Stomach (tissue), 9 donors: ENCODE measurements around the gene PRKCA. TPM values are rescaled to one million over a fixed set of nuclear protein-coding genes. Genes with fewer than 3 reads are reported as not detected.

Experiments used
- DNase-seq, 2 donors: peaks; one replicate each; pipeline versions ENCODE4 v3.0.0 to v3.0.0-alpha.2; 2013 to 2019
- H3K27ac ChIP-seq, 5 donors: fragments of 200-600 bp in 4 of 5; sonication (generic) in 4 of 5; one replicate each; pipeline ENCODE4 v1.5.1; 2013 to 2019; ENCODE audit warnings: mild to moderate bottlenecking in 1 of 5, moderate library complexity in 1 of 5
- H3K27me3 ChIP-seq, 3 donors: fragments of 200-600 bp; sonication (generic); one replicate each; pipeline ENCODE4 v1.5.1; 2017 to 2019; ENCODE audit warnings: mixed run types in 1 of 3
- H3K36me3 ChIP-seq, 4 donors: fragments of 200-600 bp; sonication (generic); 1 replicate in 3 of 4; 2 replicates in 1 of 4; pipeline ENCODE4 v1.5.1; 2016 to 2019
- H3K4me1 ChIP-seq, 4 donors: fragments of 200-600 bp; sonication (generic); one replicate each; pipeline ENCODE4 v1.5.1; 2016 to 2019
- H3K4me3 ChIP-seq, 4 donors: fragments of 200-600 bp; sonication (generic) in 3 of 4; one replicate each; pipeline ENCODE4 v1.5.1; 2016 to 2019; ENCODE audit warnings: mild to moderate bottlenecking in 1 of 4
- H3K9me3 ChIP-seq, 4 donors: fragments of 200-600 bp; sonication (generic); one replicate each; pipeline ENCODE4 v1.5.1; 2016 to 2019
- EP300 ChIP-seq: sonication (generic); formaldehyde crosslinking; IDR thresholded peaks from one replicate; pipeline ENCODE4 v1.6.1; 2017; ENCODE audit warnings: antibody characterized with exemption
- POLR2A ChIP-seq, 4 donors: fragments of 450-650 bp; IDR thresholded peaks; one replicate each; pipeline ENCODE4 v1.6.1; 2016; ENCODE audit warnings: antibody characterized with exemption in 4 of 4, control low read depth in 2 of 4, mild to moderate bottlenecking in 1 of 4, moderate library complexity in 1 of 4
- POLR2AphosphoS5 ChIP-seq, 3 donors: sonication (generic); formaldehyde crosslinking; IDR thresholded peaks; one replicate each; pipeline ENCODE4 v1.6.1; 2016; ENCODE audit warnings: antibody characterized with exemption in 3 of 3
- WGBS, 5 donors: extraction: QIAGEN DNeasy Blood & Tissue Kit in 3 of 5; methylation state at CpG; one replicate each; pipeline versions ENCODE4 v1.1.5 to v1.1.7; 2013 to 2018; 5-methylcytosine and 5-hydroxymethylcytosine counted together
- intact Hi-C: fragments of 100-400 bp; cut with DNase I; formaldehyde crosslinking; loops from one replicate; pipeline ENCODE4 v1.15.1; 2023; ENCODE audit warnings: low total_unique reads
- polyA plus RNA-seq, 3 donors: library from polyadenylated mRNA; stranded (reverse); fragments of 200-250 nt; gene quantifications; one replicate each; pipeline ENCODE4 v1.2.3, GENCODE V29; 2013
- total RNA-seq, 5 donors: library from RNA; depleted of rRNA; stranded (reverse); fragments of >200 nt; gene quantifications; one replicate each; pipeline versions ENCODE4 v1.1.0 to v1.2.3, GENCODE V29; 2014 to 2016
- TF ChIP-seq, protein P1 (sequence below), 7 experiments: fragments of 450-650 bp in 4 of 7; fragments of 200-600 bp in 3 of 7; sonication (generic) in 3 of 7; IDR thresholded peaks; one replicate each; pipeline ENCODE4 v1.5.1; 2016 to 2019; ENCODE audit warnings: antibody characterized with exemption in 7 of 7, control low read depth in 2 of 7, mild to moderate bottlenecking in 1 of 7
- donor health status: healthy with polysubstance abuse.
- donor health status: Bipolar disorder and iron deficiency.
- donor health status: healthy.

Gene PRKCA
- total and polyA plus RNA-seq, 8 donors = 2.1 to 41.1 (median 12.2) TPM

DNA sequence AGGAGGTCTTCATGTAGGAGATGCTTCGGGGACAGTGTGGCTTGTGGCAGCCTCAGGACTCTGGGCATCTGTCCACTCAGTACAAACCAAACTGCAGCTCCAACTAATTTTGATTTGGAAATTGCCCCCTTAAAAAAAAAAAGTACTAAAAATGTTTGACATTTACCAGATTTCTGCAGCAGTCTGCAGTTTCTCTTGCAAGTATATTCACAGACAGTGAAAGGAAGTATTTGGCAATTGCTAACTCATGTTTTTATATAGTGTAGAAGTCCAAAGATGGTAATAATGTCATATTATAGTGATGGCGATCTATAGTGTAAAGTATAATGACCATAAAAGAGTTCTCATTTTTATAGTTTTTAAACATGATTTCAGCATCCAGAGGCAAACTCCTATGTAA is 218.6 kb downstream of the PRKCA start:
- Histone ChIP-seq H3K36me3 (no peaks in the 10 kb centered on the region), H3K4me3 (no peak overlapping the region), H3K9me3 (no peaks in the 10 kb centered on the region), H3K27ac (peak overlapping the region in 2 of 5 donors; percentile 11 to 64), H3K27me3 (no peaks in the 10 kb centered on the region), H3K4me1 (peaks cover 0 to 68% (median 29%) of the 10 kb centered on the region in 4 donors)
- 49 to 79% (median 74%) methylated on average over 2 of the region's 2 CpGs for WGBS, 5 donors
- no peak for DNase-seq
- no peak for TF ChIP-seq POLR2AphosphoS5 (IDR thresholded peaks at IDR 0.05)
- TF ChIP-seq, protein P1, sequence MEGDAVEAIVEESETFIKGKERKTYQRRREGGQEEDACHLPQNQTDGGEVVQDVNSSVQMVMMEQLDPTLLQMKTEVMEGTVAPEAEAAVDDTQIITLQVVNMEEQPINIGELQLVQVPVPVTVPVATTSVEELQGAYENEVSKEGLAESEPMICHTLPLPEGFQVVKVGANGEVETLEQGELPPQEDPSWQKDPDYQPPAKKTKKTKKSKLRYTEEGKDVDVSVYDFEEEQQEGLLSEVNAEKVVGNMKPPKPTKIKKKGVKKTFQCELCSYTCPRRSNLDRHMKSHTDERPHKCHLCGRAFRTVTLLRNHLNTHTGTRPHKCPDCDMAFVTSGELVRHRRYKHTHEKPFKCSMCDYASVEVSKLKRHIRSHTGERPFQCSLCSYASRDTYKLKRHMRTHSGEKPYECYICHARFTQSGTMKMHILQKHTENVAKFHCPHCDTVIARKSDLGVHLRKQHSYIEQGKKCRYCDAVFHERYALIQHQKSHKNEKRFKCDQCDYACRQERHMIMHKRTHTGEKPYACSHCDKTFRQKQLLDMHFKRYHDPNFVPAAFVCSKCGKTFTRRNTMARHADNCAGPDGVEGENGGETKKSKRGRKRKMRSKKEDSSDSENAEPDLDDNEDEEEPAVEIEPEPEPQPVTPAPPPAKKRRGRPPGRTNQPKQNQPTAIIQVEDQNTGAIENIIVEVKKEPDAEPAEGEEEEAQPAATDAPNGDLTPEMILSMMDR (IDR thresholded peaks at IDR 0.05) = no peak
- TF ChIP-seq EP300 = no peak
- intact Hi-C loops = no loop called here

DNA sequence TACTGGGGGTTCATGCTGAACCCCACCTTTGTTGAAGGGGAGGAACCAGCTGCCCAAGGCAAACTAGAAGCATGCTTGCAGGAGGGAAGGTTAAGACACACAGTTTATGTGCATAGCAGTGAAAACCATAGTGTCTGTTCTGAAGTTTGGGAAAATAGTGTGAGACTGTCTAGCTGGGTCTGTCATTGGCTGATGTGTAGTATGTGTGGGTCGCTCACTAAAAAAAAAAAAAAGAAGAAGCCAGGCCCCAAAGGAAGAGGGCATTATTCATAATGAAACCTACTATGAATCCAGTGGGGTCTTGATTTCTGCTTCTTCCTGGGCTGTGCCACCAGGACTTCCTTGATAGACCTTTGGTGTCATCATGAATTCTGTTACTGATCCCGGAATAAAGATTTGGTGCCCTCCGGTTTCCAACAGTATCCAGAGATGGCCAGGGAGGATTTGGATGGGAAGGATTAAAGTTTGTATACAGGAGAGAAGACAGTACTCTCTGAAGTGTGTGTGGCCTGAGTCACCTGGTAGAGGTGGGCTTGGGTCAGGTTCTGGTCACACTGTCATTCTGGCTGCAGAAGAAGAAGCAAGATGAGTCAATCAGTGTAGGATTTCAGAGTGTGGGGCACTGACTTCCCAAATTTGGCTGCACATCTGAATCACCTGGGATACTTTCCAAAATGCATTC is 220.3 kb downstream of the PRKCA start:
- no peak for DNase-seq
- Histone ChIP-seq H3K27ac (peak overlapping the region in 2 of 5 donors; percentile 58 to 64), H3K36me3 (no peaks in the 10 kb centered on the region), H3K9me3 (no peaks in the 10 kb centered on the region), H3K4me1 (peaks cover 0 to 68% (median 29%) of the 10 kb centered on the region in 4 donors), H3K4me3 (no peak overlapping the region), H3K27me3 (no peaks in the 10 kb centered on the region)
- TF ChIP-seq EP300 (no peak), POLR2AphosphoS5 (IDR thresholded peaks at IDR 0.05) (no peak), POLR2A (IDR thresholded peaks at IDR 0.05) (no peak)
- TF ChIP-seq, protein P1 (IDR thresholded peaks at IDR 0.05) = no peak
- intact Hi-C loops = no loop called here
- 87 to 92% (median 91%) methylated on average over 3 of the region's 3 CpGs for WGBS, 5 donors

DNA sequence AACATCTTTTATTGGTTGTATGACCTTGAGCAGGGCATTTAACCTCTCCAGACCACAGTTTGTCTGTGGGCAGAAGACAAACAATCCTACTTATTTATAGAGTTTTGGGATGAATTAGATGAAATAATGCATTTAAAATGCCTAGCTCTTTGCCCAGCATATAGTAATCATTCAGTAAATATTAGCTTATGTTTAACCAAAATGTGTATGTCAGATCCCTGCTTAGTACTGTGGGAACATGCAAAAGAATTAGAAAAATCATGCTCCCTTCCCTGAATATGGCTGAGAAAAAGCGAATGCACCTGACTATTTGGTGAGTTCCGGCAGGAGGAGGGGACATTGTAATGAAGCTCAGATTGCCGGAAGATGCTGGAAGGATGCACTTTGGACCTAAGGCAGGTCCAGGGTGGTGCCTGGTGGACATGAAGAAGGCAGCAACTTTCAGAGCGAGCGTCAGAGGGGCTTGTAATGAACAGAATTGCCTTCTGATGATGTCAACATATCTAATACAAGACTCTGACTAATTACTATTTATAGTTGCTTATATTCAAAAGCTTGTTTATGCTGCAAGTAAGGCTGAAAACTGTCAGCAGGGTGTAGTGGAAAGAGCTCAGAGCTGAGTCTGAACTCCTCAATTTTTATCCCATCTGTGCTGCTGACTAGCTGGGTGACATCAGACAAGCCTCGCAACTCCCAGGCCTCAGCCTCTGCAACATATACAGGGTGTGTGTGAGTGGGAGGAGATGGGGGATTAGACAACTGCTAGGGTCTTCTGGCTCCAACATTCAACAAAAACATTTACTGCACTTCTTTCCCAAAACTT is 221.2 kb downstream of the PRKCA start:
- H3K36me3 ChIP-seq = no peaks in the 10 kb centered on the region
- peak overlapping the region; percentile 3 to 64 (median 36) for H3K27ac ChIP-seq
- TF ChIP-seq POLR2A (IDR thresholded peaks at IDR 0.05) = no peak
- TF ChIP-seq EP300 = no peak
- peak in 1 of 3 donors; percentile 40 for TF ChIP-seq POLR2AphosphoS5 (IDR thresholded peaks at IDR 0.05)
- TF ChIP-seq, protein P1 (IDR thresholded peaks at IDR 0.05) = no peak
- peak in 1 of 2 donors; percentile 77 for DNase-seq
- H3K4me3 ChIP-seq = no peak overlapping the region
- 42 to 55% (median 50%) methylated on average over 6 of the region's 6 CpGs for WGBS, 5 donors
- peaks cover 0 to 64% (median 29%) of the 10 kb centered on the region in 4 donors for H3K4me1 ChIP-seq
- intact Hi-C loops = no loop called here
- H3K9me3 ChIP-seq = no peaks in the 10 kb centered on the region
- H3K27me3 ChIP-seq = no peaks in the 10 kb centered on the region

DNA sequence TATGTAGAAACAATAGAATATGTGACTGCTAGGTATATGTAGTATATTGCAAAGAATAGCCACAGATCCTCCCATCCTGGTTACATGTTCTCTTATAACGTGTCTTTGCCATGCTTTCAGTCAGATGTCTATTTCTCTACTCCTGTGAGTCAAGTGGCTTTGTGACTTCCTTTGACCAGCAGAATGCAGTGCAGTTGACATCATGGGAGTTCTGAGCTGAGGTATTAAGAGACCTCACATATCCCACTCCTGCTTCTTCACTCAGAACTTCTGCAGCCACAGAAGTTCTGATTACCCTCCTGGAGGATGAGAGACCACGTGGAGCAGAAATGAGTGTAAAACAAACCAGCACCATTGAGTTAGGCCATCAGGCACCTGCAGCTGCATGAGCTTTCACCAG is 222.5 kb downstream of the PRKCA start:
- H3K27me3 ChIP-seq = no peaks in the 10 kb centered on the region
- H3K4me1 ChIP-seq = peaks cover 0 to 56% (median 29%) of the 10 kb centered on the region in 4 donors
- H3K27ac ChIP-seq = peak overlapping the region in 2 of 5 donors; percentile 58 to 64
- TF ChIP-seq POLR2A (IDR thresholded peaks at IDR 0.05) = no peak
- no peak for TF ChIP-seq POLR2AphosphoS5 (IDR thresholded peaks at IDR 0.05)
- TF ChIP-seq, protein P1 (IDR thresholded peaks at IDR 0.05) = no peak
- no peak for TF ChIP-seq EP300
- no peak overlapping the region for H3K4me3 ChIP-seq
- WGBS, 5 donors = 83 to 96% (median 93%) methylated on average over 2 of the region's 2 CpGs
- no peak for DNase-seq
- no peaks in the 10 kb centered on the region for H3K9me3 ChIP-seq
- H3K36me3 ChIP-seq = no peaks in the 10 kb centered on the region
- intact Hi-C loops = no loop called here
